ENCODE results near the gene CHCHD6. TPM values are rescaled to one million over a fixed set of nuclear protein-coding genes. Genes with fewer than 3 reads are reported as not detected.

Gene CHCHD6
- total and polyA plus RNA-seq, 4 donors, result 2.0 to 5.1 (median 3.9) TPM

- no peak for TF ChIP-seq YY1 (IDR thresholded peaks at IDR 0.05)
- Histone ChIP-seq H3K27ac (ENCODE audit: low read depth in 1 of 2, low read length in 2 of 2) (no peak overlapping the region), H3K27me3 (ENCODE audit: control insufficient read depth in 4 of 4, insufficient read depth in 4 of 4, low read length in 3 of 4) (no peaks in the 10 kb centered on the region), H3K4me3 (ENCODE audit: low read depth in 1 of 3, low read length in 3 of 3) (no peak overlapping the region), H3K4me1 (ENCODE audit: control insufficient read depth in 4 of 4, insufficient read depth in 4 of 4, low read length in 3 of 4) (no peaks in the 10 kb centered on the region), H3K36me3 (ENCODE audit: control insufficient read depth in 4 of 4, insufficient read depth in 3 of 4, low read depth in 1 of 4, low read length in 3 of 4) (peaks cover 0 to 14% (median under 1%) of the 10 kb centered on the region in 4 donors), H3K9ac (ENCODE audit: low read depth in 1 of 2, low read length in 2 of 2) (no peak overlapping the region), H3K9me3 (ENCODE audit: control insufficient read depth in 4 of 4, low read length in 3 of 4) (no peaks in the 10 kb centered on the region)
- WGBS, result 95% methylated on average over 9 of the region's 9 CpGs
- no peak for DNase-seq (ENCODE audit: low spot score)
Measured at GRCh38 chr3:126993436-126993835, 289.4 kb downstream of the CHCHD6 start.

GRCh38 chr3:126994661-126995245 lies 290.7 kb downstream of the CHCHD6 start:
- DNase-seq (ENCODE audit: low spot score), result no peak
- WGBS, result 82% methylated on average over 10 of the region's 10 CpGs

More at GRCh38 chr3:126994661-126995245, 290.7 kb downstream of the CHCHD6 start:
- TF ChIP-seq ZBTB33 (IDR thresholded peaks at IDR 0.05) (no peak), FOXA1 (IDR thresholded peaks at IDR 0.05) (no peak), RXRA (IDR thresholded peaks at IDR 0.05) (no peak), CTCF (IDR thresholded peaks at IDR 0.05; ENCODE audit: low read depth, low read length, missing input control) (no peak), ATF3 (IDR thresholded peaks at IDR 0.05) (no peak), NR2F2 (IDR thresholded peaks at IDR 0.05) (no peak), GABPA (IDR thresholded peaks at IDR 0.05 in 1 of 2, conservative IDR thresholded peaks at IDR 0.05 in 1 of 2) (no peak), RAD21 (IDR thresholded peaks at IDR 0.05) (no peak), HNF4G (IDR thresholded peaks at IDR 0.05) (no peak), MAX (IDR thresholded peaks at IDR 0.05) (no peak), YY1 (IDR thresholded peaks at IDR 0.05) (no peak), TAF1 (conservative IDR thresholded peaks at IDR 0.05) (no peak), FOXA2 (IDR thresholded peaks at IDR 0.05) (no peak)
- no peaks in the 10 kb centered on the region for H3K27me3 ChIP-seq (ENCODE audit: control insufficient read depth in 4 of 4, insufficient read depth in 4 of 4, low read length in 3 of 4)
- H3K4me3 ChIP-seq (ENCODE audit: low read depth in 1 of 3, low read length in 3 of 3), result no peak overlapping the region
- no peaks in the 10 kb centered on the region for H3K9me3 ChIP-seq (ENCODE audit: control insufficient read depth in 4 of 4, low read length in 3 of 4)
- no peak overlapping the region for H3K27ac ChIP-seq (ENCODE audit: low read depth in 1 of 2, low read length in 2 of 2)
- no peaks in the 10 kb centered on the region for H3K4me1 ChIP-seq (ENCODE audit: control insufficient read depth in 4 of 4, insufficient read depth in 4 of 4, low read length in 3 of 4)
- H3K36me3 ChIP-seq (ENCODE audit: control insufficient read depth in 4 of 4, insufficient read depth in 3 of 4, low read depth in 1 of 4, low read length in 3 of 4), result peaks cover 0 to 4% (median 0%) of the 10 kb centered on the region in 4 donors
- H3K9ac ChIP-seq (ENCODE audit: low read depth in 1 of 2, low read length in 2 of 2), result no peak overlapping the region

Measured in liver (tissue), 9 donors.